Cardiac fibroblast (primary cell): ENCODE data around the gene CD46.

Source experiments
- DNase-seq, 2 donors: peaks; one replicate each; pipeline versions ENCODE4 v3.0.0 to v3.0.0-alpha.2; 2010; ENCODE audit warnings: low read depth in 2 of 2
- H3K4me3 ChIP-seq, 2 donors: replicated peaks in 1 of 2; 1 replicate in 1 of 2; 2 replicates in 1 of 2; pipeline ENCODE4 v1.5.1; 2011; ENCODE audit warnings: low read depth in 2 of 2, low read length in 2 of 2, mild to moderate bottlenecking in 2 of 2, moderate library complexity in 1 of 2
- CTCF ChIP-seq: IDR thresholded peaks from one replicate; pipeline ENCODE4 v1.5.1; 2011; ENCODE audit warnings: low read depth, mild to moderate bottlenecking, low read length, inconsistent platforms

The CD46 gene

GRCh38 chr1:207812778-207813511, 61.1 kb downstream of the CD46 start:
- DNase-seq = no peak
- no peak overlapping the region for H3K4me3 ChIP-seq
- no peak for TF ChIP-seq CTCF

- no peak overlapping the region for H3K4me3 ChIP-seq
- no peak for TF ChIP-seq CTCF
- no peak for DNase-seq
Observed at GRCh38 chr1:207813512-207813881, 61.6 kb downstream of the CD46 start.

- H3K4me3 ChIP-seq = no peak overlapping the region
- no peak for TF ChIP-seq CTCF
- DNase-seq = no peak
Observed at GRCh38 chr1:207813946-207814345, 62.1 kb downstream of the CD46 start.

- no peak for DNase-seq
- TF ChIP-seq CTCF = no peak
- H3K4me3 ChIP-seq = no peak overlapping the region
Observed at GRCh38 chr1:207814469-207814868, 62.6 kb downstream of the CD46 start.

GRCh38 chr1:207815466-207815865, 63.6 kb downstream of the CD46 start:
- TF ChIP-seq CTCF = no peak
- DNase-seq = no peak
- H3K4me3 ChIP-seq = no peak overlapping the region

- no peak for TF ChIP-seq CTCF
- no peak overlapping the region for H3K4me3 ChIP-seq
- DNase-seq = peak; percentile 23 to 64
Observed at GRCh38 chr1:207815913-207816291, 64.0 kb downstream of the CD46 start.

- no peak for TF ChIP-seq CTCF
- H3K4me3 ChIP-seq = no peak overlapping the region
- no peak for DNase-seq
Observed at GRCh38 chr1:207817166-207817565, 65.3 kb downstream of the CD46 start.
